Effector CD4-positive, alpha-beta T cell (primary cell): ENCODE data around the gene C1orf74.
"Not testable (repeated sequence)": the region's sequence is repeated elsewhere in the genome, so short reads cannot be mapped to it uniquely, and the experiment has no call there.

Source experiments
- DNase-seq: peaks from one replicate; pipeline ENCODE4 v3.0.0-alpha.2; 2020

The C1orf74 gene

DNA sequence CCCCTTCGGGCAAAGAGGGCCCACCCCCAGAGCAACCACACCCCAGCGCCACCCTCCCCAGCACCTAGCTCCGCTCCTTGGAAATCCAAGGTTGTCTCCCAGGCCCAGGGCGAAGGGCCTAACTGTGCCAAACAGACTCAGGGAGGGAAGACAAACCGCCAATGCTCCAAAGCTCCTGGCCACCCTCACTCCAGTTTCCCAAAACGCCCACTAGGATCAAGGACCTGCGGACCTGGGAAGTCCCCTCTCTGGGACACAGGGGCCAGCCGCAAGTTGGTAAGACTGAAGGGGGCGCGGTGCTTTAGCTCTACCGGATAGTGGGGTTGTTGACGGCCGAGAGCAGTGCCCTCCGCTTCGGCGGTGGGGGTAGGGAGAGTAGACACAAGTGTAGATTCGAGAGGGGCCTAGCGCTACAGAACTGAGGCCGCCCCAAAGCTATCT lies 21.0 kb upstream of the C1orf74 start:
- DNase-seq = no peak

DNA sequence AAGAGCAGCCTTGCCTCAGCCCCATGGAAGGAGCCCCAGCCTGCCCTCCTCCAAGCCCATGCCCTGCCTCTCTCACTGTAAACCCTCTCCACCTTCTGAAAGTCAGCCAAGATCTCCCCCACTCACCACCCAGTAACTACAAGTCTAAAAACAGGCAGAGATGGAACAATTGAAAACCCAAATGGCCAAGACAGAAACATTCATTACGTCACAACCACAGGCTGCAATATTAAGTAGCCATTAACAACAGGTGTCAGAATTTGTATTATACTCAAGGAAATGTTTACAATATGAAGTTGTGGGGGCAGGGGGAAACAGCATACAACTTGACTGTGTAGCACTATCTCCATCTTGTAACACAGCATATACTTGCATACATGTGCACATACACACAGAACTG lies 19.2 kb upstream of the C1orf74 start:
- no peak for DNase-seq

DNA sequence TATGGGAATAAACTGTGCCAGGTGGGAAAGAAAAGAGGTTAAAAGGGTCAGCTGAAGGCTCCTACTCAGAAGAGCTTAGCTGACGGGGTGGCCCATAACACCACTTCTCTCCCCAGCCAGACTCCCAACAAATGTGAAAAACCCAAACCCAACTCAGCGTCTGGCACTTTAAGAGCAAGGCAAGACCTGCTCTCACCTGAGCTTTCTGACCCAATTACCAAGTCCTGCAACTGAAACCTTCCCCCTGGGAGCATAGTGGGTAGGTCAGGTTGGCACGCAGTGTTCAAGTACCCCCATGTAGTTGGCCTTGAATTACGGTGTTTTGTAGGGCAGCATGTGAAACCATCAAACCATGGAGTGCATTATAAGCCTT lies 18.4 kb upstream of the C1orf74 start:
- no peak for DNase-seq

DNA sequence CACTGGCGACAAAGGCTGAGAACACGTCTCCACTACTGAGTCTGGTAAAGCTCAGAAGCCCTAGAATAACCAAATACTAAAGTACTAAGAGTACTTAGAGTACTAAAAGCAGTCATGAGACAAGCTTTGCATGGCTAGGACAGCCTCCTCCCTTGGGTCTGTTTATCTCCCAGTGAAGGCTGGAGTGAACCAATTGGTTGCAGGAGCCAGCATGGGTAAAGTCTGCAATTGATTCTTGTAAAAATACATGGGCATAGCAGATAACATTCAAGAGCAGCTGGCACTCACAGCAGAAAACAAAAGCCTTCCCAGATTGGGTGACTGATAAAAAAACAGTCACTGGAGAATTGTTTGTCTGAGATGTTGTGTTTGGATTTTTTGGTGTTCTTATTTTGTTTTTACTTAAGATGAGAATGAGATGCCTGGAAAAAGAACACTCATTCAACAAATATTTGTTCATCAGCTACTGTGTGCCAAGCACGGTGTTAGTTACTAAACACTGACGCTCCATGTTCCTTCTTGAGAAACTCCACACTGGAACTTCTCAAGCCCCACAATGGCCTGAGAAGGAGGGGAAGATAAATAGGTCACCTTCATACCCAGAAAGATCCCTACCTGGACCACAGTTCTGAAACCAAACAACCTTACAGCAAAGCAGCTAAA lies 17.9 kb upstream of the C1orf74 start:
- no peak for DNase-seq

DNA sequence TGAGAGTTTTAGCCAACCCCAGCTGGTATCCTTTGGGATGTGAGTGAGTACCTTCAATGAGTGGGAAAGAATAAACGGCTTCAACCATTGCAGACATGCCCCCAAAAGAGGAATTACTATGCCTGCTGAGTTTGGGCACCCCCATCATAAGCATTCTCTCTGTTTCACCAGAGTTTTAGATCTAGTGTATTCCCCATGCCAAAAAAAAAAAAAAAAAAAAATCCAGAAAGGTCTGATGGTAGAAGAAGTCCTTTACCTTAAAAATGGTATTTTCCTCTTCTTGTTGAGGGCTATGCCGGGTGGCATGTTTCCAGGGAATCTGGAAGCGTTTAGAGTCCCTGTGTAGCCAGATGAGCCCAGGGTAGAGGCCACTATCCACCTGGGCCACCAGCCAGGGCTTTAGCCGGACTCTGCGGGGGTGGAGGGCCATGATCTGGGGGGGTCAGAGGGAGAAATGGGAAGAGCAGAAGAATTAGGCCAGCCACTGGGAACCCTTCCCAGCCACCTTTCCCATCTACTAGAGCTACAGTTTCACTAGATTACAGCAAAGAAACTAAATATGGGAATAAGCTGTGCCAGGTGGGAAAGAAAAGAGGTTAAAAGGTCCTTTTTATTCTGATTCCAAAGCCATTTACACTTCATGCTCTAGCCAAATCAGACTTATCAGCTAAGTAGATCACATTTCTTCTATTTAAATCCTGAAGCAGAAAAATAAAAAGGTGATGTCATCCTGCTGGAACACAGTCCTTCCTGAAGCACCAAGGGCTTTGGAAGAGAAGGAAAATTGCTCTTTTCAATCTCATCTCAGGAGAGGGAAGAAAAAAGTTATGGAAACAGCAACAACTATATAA lies 16.9 kb upstream of the C1orf74 start:
- no peak for DNase-seq

DNA sequence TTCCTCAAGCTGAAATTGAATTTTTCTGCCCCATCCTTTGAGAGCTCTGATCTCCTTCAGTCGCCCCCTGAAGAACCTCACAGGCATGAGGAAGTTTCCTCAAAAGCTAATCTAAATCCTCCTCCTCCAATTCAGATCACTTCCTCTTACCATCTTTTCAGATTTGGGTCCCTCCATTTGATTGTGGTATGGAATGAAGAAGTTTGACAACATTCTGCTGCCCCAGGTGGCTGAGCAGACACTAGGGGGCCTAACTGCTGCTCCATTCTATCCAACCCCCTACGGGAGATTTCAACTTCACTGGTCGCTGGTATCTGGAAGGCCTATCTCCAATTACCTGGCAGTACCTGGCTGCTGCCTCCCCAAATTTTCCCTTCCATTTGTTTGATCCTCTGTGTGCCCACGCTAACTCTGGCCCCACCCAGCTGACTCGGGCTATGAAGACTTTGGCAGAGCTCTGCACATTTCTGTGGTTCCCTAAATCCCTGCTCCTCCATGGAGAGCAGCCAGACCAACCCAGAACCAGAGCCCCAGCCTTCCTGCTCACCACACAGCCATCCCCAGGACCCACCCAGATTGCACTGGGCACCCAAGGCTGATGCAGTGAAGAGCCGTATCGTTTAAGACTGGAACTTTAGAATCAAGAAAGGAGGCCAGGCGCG lies 13.8 kb upstream of the C1orf74 start:
- DNase-seq = no peak

DNA sequence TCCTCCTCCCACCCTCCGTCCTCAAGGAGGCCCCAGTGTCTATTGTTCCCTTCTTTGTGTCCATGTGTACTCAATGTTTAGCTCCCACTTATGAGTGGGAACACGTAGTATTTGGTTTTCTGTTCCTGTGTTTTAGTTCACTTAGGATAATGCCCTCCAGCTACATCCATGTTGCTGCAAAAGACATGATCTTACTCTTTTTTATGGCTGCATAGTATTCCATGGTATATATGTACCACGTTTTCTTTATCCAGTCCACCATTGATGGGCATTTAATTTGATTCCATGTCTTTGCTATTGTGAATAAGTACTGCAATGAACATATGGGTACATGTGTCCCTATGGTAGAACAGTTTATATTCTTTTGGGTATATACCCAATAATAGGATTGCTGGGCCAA lies 9.4 kb upstream of the C1orf74 start:
- DNase-seq = not testable (repeated sequence)

DNA sequence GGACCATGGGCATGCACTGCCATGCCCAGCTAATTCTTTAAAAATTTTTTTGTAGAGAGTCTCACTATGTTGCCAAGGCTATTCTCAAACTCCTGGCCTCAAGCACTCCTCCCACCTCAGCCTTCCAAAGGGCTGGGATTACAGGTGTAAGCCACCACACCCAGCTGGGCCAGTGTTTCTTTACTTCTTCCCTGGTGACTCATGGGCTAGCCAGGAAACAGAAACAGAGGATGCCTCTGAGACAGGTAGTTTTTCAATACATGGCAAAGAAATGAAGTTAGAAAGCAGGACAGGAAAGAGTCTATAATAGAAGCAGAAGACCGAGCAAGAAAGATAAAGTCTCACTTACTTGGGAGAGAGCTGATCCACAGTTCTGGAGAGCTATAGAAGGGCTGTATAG lies 7.6 kb upstream of the C1orf74 start:
- no peak for DNase-seq

DNA sequence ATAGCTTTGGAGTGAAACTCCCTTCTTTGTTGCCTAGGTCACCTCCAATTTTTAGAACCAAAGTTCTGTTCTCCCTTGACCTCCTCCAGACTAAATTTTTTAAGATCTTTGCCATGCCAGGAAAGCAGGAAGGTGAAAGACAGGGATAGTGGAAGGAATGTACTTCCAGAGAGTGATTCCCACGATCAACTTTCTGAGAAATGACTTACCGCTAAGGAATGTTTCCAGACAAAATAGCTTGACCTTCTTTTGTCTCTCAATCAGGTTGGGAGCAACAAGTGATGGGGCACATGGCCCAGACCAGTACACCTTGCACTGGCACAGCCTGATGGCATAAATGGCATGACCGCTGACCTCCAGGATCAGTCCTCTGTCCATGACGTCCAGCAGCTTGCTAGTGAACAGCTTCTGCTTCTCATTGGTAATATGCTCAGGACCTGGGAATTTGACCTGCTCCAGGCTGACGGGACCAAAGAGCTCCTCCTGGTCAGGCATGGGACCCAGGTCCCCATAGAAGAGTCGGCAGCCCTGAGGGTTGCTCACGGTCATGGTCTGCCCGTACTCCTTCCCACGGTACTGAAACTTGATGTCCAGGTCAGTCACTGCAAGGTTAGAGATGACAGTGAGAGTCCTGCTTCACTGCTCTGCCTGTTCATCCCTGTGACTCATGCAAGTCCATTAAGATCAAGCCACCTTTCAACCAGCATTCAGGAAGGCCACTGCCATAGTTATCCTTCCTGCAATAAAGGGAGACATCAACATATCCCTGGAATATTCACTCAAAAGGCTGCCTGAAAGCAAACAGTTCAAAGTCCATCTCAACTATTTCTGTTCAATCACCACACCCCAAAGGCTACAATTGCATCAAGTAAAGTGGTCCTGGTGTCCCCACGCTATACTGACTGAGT lies 6.2 kb upstream of the C1orf74 start:
- DNase-seq = no peak

DNA sequence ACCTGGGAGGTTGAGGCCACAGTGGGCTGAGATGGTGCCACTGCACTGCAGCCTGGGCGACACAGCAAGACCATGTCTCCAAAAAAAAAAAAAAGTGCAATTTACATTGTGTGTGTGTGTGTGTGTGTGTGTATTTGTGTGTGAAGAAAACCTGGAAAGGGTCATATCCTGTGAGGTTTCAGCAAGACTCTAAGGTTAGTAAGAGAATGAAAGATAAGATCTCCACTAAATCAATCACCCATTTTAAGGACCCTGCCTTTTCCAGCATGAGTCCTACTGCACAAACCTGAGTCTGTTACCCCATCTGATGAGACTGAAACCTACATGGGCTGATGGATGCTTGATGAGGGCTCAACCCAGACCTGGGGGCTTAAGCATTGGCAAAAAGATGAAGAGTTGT lies 4.9 kb upstream of the C1orf74 start:
- DNase-seq = no peak

DNA sequence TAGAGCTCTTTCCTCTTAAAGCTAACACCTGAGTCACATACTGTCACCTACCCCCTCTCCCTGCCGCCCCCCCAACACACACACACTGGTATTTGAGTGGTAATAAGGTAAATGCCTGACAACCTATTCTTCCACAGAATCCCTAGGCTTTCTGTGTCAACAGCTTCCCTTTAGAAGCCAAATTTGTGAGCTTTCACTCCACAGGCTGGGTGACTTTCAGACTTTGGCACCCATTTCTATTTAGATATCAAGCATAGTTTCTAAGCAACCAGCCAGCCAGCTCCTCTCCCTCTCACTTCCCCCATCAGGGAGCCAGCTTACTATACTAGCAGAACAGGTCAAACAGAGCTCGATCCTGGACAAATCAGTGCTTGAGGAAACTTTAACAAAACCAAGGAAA lies 3.2 kb upstream of the C1orf74 start:
- DNase-seq = no peak

DNA sequence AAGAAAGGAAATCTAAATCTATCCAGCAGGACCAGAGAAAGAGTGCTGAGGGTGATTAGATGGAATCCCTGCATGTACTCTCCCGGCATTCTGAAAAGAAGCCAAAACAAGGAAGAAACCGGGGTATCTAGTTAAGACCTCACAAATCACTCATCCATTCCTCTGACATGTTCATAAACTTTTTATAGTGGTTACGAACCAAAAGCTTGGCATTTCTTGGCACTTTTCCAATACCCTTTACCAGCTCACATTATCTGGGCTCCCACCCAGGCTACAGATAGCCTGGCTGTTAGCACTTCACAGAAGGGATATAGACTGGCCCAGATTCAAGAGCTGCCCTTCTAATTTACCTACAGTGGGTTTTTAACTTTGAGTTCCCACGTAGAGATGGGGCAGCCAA lies 1.8 kb upstream of the C1orf74 start:
- DNase-seq = no peak

DNA sequence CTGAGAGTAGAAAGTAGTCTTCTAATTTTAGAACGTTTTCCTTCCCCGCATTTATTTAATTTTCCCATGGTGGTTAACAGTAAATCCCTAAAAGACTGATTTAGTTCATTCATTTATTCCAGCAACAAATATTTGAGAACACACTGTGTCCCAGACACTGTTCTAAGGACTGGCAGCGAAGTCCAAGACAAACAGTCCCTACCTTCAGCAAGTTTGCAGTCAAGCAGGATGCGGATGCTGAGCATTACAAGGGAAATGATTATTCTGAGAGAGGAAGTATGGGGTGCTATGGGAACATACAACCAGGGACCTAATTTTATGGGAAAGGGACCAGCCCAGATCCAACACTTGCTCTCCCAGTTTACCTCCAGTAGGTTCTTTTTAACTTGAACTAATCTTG lies 1.2 kb upstream of the C1orf74 start:
- DNase-seq = no peak

DNA sequence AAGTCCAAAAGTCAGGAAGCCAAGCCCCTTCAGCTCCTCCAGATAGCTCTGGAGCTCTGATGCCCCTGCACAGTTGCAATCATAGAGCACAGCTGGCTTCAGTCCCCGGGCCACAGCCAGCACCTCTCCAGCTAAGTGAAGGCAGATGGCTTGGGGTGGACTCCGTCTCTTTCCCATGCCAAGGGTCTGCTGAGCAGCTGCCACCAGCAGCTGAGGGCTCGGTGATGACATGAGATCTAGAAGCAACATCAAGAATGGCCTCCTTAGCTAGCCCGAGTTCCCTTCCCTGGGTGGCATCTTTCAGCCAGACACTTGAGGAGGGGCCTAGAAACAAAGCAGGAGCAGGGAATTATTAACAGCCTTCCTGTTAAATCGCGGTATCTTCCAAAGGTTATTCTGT lies 973 bp downstream of the C1orf74 start:
- no peak for DNase-seq

DNA sequence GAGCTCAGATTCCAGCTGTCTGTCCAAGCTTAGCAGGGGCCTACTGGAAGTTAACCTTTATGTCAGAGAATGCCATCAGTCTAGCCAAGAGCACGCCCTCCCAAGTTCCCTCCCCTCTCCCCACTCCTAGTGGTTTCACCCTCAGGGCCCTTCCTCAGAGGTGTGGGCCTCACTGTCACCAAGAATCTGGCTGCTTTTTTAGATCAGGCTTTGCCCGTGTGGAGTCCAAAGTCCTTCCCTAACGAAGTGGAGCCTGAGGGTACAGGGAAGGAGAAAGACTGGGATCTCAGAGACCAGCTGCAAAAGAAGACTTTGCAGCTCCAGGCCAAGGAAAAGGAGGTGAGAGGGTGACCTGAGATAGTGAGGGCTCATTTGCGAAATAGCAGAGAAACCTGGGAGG lies 4.1 kb downstream of the C1orf74 start:
- no peak for DNase-seq

DNA sequence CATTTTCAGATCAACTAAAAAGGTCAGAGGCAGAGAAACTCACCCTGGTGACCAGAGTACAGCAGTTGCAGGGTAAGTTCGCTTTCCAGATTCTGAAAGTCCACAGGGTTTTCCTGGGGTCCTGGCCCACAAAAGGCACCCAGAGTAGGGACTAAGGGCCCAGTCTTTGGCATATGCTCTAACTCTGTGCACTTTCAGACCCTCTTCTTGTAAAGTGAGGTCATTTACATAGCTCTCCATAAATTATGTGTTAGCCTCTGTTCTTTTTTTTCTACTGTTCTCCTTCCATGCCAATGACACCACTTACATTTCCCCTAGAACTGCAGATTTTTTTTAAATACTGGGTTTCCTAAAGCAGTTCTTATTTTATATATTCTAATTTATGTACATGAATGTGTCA lies 6.3 kb downstream of the C1orf74 start:
- DNase-seq = no peak

DNA sequence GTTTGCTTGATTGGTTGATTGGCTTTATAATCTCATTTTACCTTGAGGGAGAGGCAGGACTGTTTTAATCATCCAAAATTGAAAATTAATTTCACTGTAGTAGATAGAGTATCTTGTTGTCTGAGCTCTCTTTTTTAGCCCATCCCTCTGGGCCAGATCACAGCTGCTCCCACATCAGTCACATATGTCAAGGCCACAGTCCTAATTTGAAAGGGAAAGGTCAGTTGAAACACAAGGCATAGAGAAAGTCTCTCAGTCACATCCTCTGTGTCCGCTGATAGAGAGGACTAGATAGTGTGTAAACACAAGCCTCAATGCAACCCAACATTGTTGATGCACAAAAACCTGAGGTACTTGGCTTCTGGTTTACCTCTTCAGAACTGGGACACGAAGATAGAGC lies 6.8 kb downstream of the C1orf74 start:
- DNase-seq = no peak

DNA sequence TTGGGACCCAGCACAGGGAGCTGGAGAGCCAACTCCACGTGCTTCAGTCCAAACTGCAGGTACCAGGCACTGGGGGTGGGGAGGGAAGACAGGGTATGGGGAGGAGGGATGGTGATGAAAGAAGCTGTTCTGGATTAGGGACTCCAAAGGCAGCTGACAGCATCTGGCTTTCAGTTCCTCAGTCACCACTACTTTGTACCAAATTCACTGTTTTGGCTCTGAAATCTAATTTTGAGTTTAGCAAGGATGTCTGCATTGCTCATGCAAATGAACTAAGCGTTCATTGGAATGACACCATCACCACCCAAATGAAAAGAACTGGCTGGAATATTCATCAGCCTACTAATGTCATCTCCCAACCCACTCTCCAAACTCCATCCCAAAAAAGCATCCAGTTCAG lies 8.7 kb downstream of the C1orf74 start:
- DNase-seq = no peak

DNA sequence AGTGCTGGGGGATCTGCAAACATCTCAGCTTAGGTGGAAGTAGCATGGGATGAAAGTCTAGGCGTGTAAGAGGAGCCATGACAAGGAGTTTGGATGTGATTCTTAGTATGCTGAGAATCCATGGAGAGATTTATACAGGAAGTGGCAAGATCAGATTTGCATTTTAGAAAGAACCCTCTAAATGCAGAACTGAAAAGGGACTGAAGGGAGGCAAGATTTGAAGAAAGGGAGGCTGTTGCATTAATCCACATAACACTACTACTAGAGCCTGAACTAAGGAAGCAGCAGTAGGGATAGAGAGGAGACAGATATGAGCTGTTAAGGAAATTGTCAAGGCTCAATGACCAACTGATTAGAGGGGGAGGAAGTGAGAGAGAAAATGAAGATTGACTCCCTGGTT lies 9.8 kb downstream of the C1orf74 start:
- no peak for DNase-seq

DNA sequence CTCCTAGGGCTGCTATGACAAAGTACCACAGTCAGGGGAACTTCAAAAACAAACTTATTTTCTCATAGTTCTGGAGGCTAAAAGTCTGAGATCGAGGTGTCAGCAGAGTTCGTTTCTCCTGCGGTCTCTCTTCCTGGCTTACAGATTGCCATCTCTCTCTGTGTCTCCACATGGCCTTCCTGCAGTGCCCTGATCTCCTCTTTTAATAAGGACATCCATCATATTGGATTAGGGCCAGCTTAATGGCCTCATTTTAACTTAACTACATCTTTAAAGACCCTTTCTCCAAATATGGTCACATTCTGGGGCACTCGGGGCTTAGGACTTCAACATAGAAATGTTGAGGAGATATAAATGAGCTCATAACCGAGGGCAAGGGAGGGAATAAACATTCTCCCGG lies 12.2 kb downstream of the C1orf74 start:
- DNase-seq = no peak

DNA sequence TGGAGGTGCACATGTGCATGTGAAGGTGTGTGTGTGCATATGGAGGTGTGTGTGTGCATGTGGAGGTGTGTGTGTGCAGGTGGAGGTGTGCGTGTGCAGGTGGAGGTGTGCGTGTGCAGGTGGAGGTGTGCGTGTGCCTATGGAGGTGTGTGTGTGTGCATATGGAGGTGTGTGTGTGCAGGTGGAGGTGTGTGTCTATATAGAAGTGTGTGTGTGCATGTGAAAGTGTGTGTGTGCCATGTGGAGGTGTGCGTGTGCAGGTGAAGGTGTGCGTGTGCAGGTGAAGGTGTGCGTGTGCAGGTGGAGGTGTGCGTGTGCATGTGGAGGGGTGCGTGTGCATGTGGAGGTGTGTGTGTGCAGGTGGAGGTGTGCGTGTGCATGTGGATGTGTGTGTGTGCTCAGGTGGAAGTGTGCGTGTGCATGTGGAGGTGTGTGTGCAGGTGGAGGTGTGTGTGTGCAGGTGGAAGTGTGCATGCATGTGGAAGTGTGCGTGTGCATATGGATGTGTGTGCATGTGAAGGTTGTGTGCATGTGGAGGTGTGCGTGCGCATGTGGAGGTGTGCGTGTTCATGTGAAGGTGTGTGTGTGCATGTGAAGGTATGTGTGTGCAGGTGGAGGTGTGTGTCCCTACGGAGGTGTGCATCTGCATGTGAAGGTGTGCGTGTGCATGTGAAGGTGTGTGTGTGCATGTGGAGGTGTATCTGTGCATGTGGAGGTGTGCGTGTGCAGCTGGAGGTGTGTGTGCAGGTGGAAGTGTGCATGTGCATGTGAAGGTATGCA lies 13.5 kb downstream of the C1orf74 start:
- no peak for DNase-seq

DNA sequence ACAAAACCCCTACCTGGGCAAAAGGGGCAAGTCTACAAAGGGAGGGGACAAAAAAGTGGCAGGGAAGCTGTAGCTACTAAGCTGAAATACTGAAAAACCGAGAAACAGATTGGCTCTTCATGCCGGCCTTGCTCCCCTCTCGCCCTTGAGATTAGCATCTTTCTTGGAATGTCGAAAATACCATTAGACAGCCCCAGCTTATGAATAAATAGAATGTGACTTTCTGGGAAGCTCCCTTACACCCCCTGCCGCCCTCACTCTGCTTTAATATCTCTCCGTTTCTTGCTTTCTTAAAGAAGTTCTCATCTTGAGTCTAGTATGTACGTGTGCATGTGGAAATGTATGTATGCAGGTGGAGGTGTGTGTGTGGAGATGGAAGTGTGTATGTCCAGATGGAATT lies 14.4 kb downstream of the C1orf74 start:
- DNase-seq = no peak
